ENCODE measurements around the gene SERINC4. TPM values are rescaled to one million over a fixed set of nuclear protein-coding genes. Genes with fewer than 3 reads are reported as not detected.

Gene SERINC4
- total and polyA plus RNA-seq, 10 of the 15 experiments (the other 5 are each of a cell fraction or from before 2014, with no cell fraction given) = 0.06 to 0.96 (median 0.26) TPM; not detected in 1

- TF ChIP-seq MXI1 (IDR thresholded peaks at IDR 0.05; ENCODE audit: low read depth, low read length) = peak; percentile 59
- TF ChIP-seq TCF3 (IDR thresholded peaks at IDR 0.05; ENCODE audit: borderline replicate concordance, insufficient read depth, low read depth, low read length) = 0 out of 2 replicates have a peak, but pooled peaks have one; percentile 57
- peak; percentile 48 for TF ChIP-seq MYC (IDR thresholded peaks at IDR 0.05; ENCODE audit: insufficient read depth, insufficient read length, insufficient replicate concordance, low read length, severe bottlenecking)
- peak; percentile 71 for TF ChIP-seq TAF1 (IDR thresholded peaks at IDR 0.05; ENCODE audit: borderline replicate concordance, low read depth, low read length)
- TF ChIP-seq LARP7 (IDR thresholded peaks at IDR 0.05) = peak; percentile 88
- TF ChIP-seq POU2F2 (IDR thresholded peaks at IDR 0.05; ENCODE audit: borderline replicate concordance, low read depth, low read length) = peak; percentile 42; the same call in 2 of the 3 replicates
- peak in 1 of 2 experiments; percentile 66; a peak in 2 of 4 replicates for TF ChIP-seq BHLHE40 (IDR thresholded peaks at IDR 0.05; ENCODE audit: borderline replicate concordance in 1 of 2, low read depth in 2 of 2, low read length in 1 of 2)
- TF ChIP-seq RB1 (IDR thresholded peaks at IDR 0.05; ENCODE audit: borderline replicate concordance) = peak; percentile 53; the same call in 1 of the 2 replicates
Measured at GRCh38 chr15:43746245-43746902, 53.6 kb downstream of the SERINC4 start, which contains the start of gene PDIA3 (continued).

MicroRNA genes within 50 kb of the gene (microRNA counts, 767-probe panel; counts per million panel counts)
- 977 counts per million, percentile 26 among the panel's probes with 10 or more counts for microRNA hsa-miR-1282

Small RNA genes within 50 kb of the gene (microRNA-seq; reads per million reads assigned to microRNA genes)
- gene MIR1282 = not detected

Small RNA genes within 50 kb of the gene (small RNA-seq; reads per million reads assigned to genes)
- gene MIR1282 = not detected

Other genes starting within 250 kb of the SERINC4 start
Only the 7 nearest of the 11 such genes appear.
- not detected in 2 replicates for gene CKMT1A, start 106.4 kb downstream of the SERINC4 start, total RNA-seq (2014; rRNA removed)
- gene CKMT1A, start 106.4 kb downstream of the SERINC4 start, total RNA-seq (2014; rRNA removed; fragmentation: Illumina TruSeq; extraction: Trizol) = not detected in 2 replicates
- gene CKMT1A, start 106.4 kb downstream of the SERINC4 start, total RNA-seq (2021) = 0.13 TPM in 1 of 2 replicates, not detected in the other
- not detected in 2 replicates for gene CKMT1A, start 106.4 kb downstream of the SERINC4 start, polyA plus RNA-seq (2011; rRNA removed)
- not detected in 2 replicates for gene CKMT1A, start 106.4 kb downstream of the SERINC4 start, polyA plus RNA-seq (2014; fragmentation: Illumina TruSeq; extraction: Trizol)
- under 1 TPM in 1 of 2 experiments, not detected in 1; 0.05 TPM for gene CKMT1A, start 106.4 kb downstream of the SERINC4 start, polyA plus RNA-seq (2014; fragmentation: Nextera tagmentation; extraction: Ambion mirVana)
- gene CKMT1A, start 106.4 kb downstream of the SERINC4 start, polyA plus RNA-seq (2014; rRNA removed) = not detected in 2 replicates
- not detected for gene CKMT1A, start 106.4 kb downstream of the SERINC4 start, polyA plus RNA-seq (2016; fragmentation: Nextera tagmentation; extraction: Ambion mirVana)
- gene PDIA3, start 53.8 kb downstream of the SERINC4 start, total RNA-seq (2014; rRNA removed) = 71.4 and 81.4 TPM in 2 replicates
- gene PDIA3, start 53.8 kb downstream of the SERINC4 start, total RNA-seq (2014; rRNA removed; fragmentation: Illumina TruSeq; extraction: Trizol) = 225 and 236 TPM in 2 replicates
- gene PDIA3, start 53.8 kb downstream of the SERINC4 start, total RNA-seq (2021) = 330 and 340 TPM in 2 replicates
- 126 and 149 TPM in 2 replicates for gene PDIA3, start 53.8 kb downstream of the SERINC4 start, polyA plus RNA-seq (2011; rRNA removed)
- gene PDIA3, start 53.8 kb downstream of the SERINC4 start, polyA plus RNA-seq (2014; fragmentation: Illumina TruSeq; extraction: Trizol) = 367 and 458 TPM in 2 replicates
- gene PDIA3, start 53.8 kb downstream of the SERINC4 start, polyA plus RNA-seq (2014; fragmentation: Nextera tagmentation; extraction: Ambion mirVana) = 10 to 100 TPM; 18.2 to 47.8 TPM
- gene PDIA3, start 53.8 kb downstream of the SERINC4 start, polyA plus RNA-seq (2014; rRNA removed) = 116 and 118 TPM in 2 replicates
- gene PDIA3, start 53.8 kb downstream of the SERINC4 start, polyA plus RNA-seq (2016; fragmentation: Nextera tagmentation; extraction: Ambion mirVana) = 100 to 1,000 TPM; 709 to 716 TPM
- 25.4 and 25.6 TPM in 2 replicates for gene ELL3, start 23.3 kb downstream of the SERINC4 start, total RNA-seq (2014; rRNA removed)
- gene ELL3, start 23.3 kb downstream of the SERINC4 start, total RNA-seq (2014; rRNA removed; fragmentation: Illumina TruSeq; extraction: Trizol) = 15.3 and 16.2 TPM in 2 replicates
- 12.9 and 15.0 TPM in 2 replicates for gene ELL3, start 23.3 kb downstream of the SERINC4 start, total RNA-seq (2021)
- 23.1 and 29.9 TPM in 2 replicates for gene ELL3, start 23.3 kb downstream of the SERINC4 start, polyA plus RNA-seq (2011; rRNA removed)
- gene ELL3, start 23.3 kb downstream of the SERINC4 start, polyA plus RNA-seq (2014; fragmentation: Illumina TruSeq; extraction: Trizol) = 17.0 and 17.3 TPM in 2 replicates
- 10 to 100 TPM; 19.6 to 26.4 TPM for gene ELL3, start 23.3 kb downstream of the SERINC4 start, polyA plus RNA-seq (2014; fragmentation: Nextera tagmentation; extraction: Ambion mirVana)
- 18.5 and 30.3 TPM in 2 replicates for gene ELL3, start 23.3 kb downstream of the SERINC4 start, polyA plus RNA-seq (2014; rRNA removed)
- gene ELL3, start 23.3 kb downstream of the SERINC4 start, polyA plus RNA-seq (2016; fragmentation: Nextera tagmentation; extraction: Ambion mirVana) = 10 to 100 TPM; 18.8 to 20.8 TPM
- gene SERF2, start 7.9 kb downstream of the SERINC4 start, total RNA-seq (2014; rRNA removed) = 464 and 511 TPM in 2 replicates
- gene SERF2, start 7.9 kb downstream of the SERINC4 start, total RNA-seq (2014; rRNA removed; fragmentation: Illumina TruSeq; extraction: Trizol) = 502 and 521 TPM in 2 replicates
- 905 and 909 TPM in 2 replicates for gene SERF2, start 7.9 kb downstream of the SERINC4 start, total RNA-seq (2021)
- 480 and 731 TPM in 2 replicates for gene SERF2, start 7.9 kb downstream of the SERINC4 start, polyA plus RNA-seq (2011; rRNA removed)
- 347 and 1,122 TPM in 2 replicates for gene SERF2, start 7.9 kb downstream of the SERINC4 start, polyA plus RNA-seq (2014; fragmentation: Illumina TruSeq; extraction: Trizol)
- gene SERF2, start 7.9 kb downstream of the SERINC4 start, polyA plus RNA-seq (2014; fragmentation: Nextera tagmentation; extraction: Ambion mirVana) = 1,000 to 10,000 TPM; 4,056 to 4,159 TPM
- gene SERF2, start 7.9 kb downstream of the SERINC4 start, polyA plus RNA-seq (2014; rRNA removed) = 824 and 883 TPM in 2 replicates
- 1,000 to 10,000 TPM; 1,845 to 1,938 TPM for gene SERF2, start 7.9 kb downstream of the SERINC4 start, polyA plus RNA-seq (2016; fragmentation: Nextera tagmentation; extraction: Ambion mirVana)
- 11.9 and 13.6 TPM in 2 replicates for gene HYPK, start 379 bp upstream of the SERINC4 start, total RNA-seq (2014; rRNA removed)
- 8.0 and 9.7 TPM in 2 replicates for gene HYPK, start 379 bp upstream of the SERINC4 start, total RNA-seq (2014; rRNA removed; fragmentation: Illumina TruSeq; extraction: Trizol)
- gene HYPK, start 379 bp upstream of the SERINC4 start, total RNA-seq (2021) = 16.4 and 17.2 TPM in 2 replicates
- 16.2 and 17.9 TPM in 2 replicates for gene HYPK, start 379 bp upstream of the SERINC4 start, polyA plus RNA-seq (2011; rRNA removed)
- gene HYPK, start 379 bp upstream of the SERINC4 start, polyA plus RNA-seq (2014; fragmentation: Illumina TruSeq; extraction: Trizol) = 12.6 and 28.2 TPM in 2 replicates
- gene HYPK, start 379 bp upstream of the SERINC4 start, polyA plus RNA-seq (2014; fragmentation: Nextera tagmentation; extraction: Ambion mirVana) = 10 to 100 TPM in 1 of 2 experiments, 1 to 10 TPM in 1; 8.6 to 11.0 TPM
- gene HYPK, start 379 bp upstream of the SERINC4 start, polyA plus RNA-seq (2014; rRNA removed) = 20.3 and 23.3 TPM in 2 replicates
- gene HYPK, start 379 bp upstream of the SERINC4 start, polyA plus RNA-seq (2016; fragmentation: Nextera tagmentation; extraction: Ambion mirVana) = 10 to 100 TPM; 35.2 to 38.4 TPM
- gene MFAP1, start 24.5 kb upstream of the SERINC4 start, total RNA-seq (2014; rRNA removed) = 24.5 and 33.1 TPM in 2 replicates
- 61.5 and 66.1 TPM in 2 replicates for gene MFAP1, start 24.5 kb upstream of the SERINC4 start, total RNA-seq (2014; rRNA removed; fragmentation: Illumina TruSeq; extraction: Trizol)
- 35.8 and 37.0 TPM in 2 replicates for gene MFAP1, start 24.5 kb upstream of the SERINC4 start, total RNA-seq (2021)
- 43.1 and 57.9 TPM in 2 replicates for gene MFAP1, start 24.5 kb upstream of the SERINC4 start, polyA plus RNA-seq (2011; rRNA removed)
- 67.3 and 72.4 TPM in 2 replicates for gene MFAP1, start 24.5 kb upstream of the SERINC4 start, polyA plus RNA-seq (2014; fragmentation: Illumina TruSeq; extraction: Trizol)
- 10 to 100 TPM; 34.9 to 51.6 TPM for gene MFAP1, start 24.5 kb upstream of the SERINC4 start, polyA plus RNA-seq (2014; fragmentation: Nextera tagmentation; extraction: Ambion mirVana)
- gene MFAP1, start 24.5 kb upstream of the SERINC4 start, polyA plus RNA-seq (2014; rRNA removed) = 23.9 and 33.0 TPM in 2 replicates
- gene MFAP1, start 24.5 kb upstream of the SERINC4 start, polyA plus RNA-seq (2016; fragmentation: Nextera tagmentation; extraction: Ambion mirVana) = 10 to 100 TPM; 54.8 to 58.6 TPM
- 41.9 and 49.5 TPM in 2 replicates for gene WDR76, start 26.8 kb upstream of the SERINC4 start, total RNA-seq (2014; rRNA removed)
- 59.7 and 63.2 TPM in 2 replicates for gene WDR76, start 26.8 kb upstream of the SERINC4 start, total RNA-seq (2014; rRNA removed; fragmentation: Illumina TruSeq; extraction: Trizol)
- 43.0 and 46.7 TPM in 2 replicates for gene WDR76, start 26.8 kb upstream of the SERINC4 start, total RNA-seq (2021)
- 30.3 and 39.2 TPM in 2 replicates for gene WDR76, start 26.8 kb upstream of the SERINC4 start, polyA plus RNA-seq (2011; rRNA removed)
- 58.3 and 74.3 TPM in 2 replicates for gene WDR76, start 26.8 kb upstream of the SERINC4 start, polyA plus RNA-seq (2014; fragmentation: Illumina TruSeq; extraction: Trizol)
- 10 to 100 TPM in 1 of 2 experiments, 1 to 10 TPM in 1; 8.0 to 20.9 TPM for gene WDR76, start 26.8 kb upstream of the SERINC4 start, polyA plus RNA-seq (2014; fragmentation: Nextera tagmentation; extraction: Ambion mirVana)
- 28.3 and 38.8 TPM in 2 replicates for gene WDR76, start 26.8 kb upstream of the SERINC4 start, polyA plus RNA-seq (2014; rRNA removed)
- gene WDR76, start 26.8 kb upstream of the SERINC4 start, polyA plus RNA-seq (2016; fragmentation: Nextera tagmentation; extraction: Ambion mirVana) = 10 to 100 TPM; 22.0 to 27.4 TPM